22Rv1 (cell line): ENCODE measurements around the gene RARRES2.

ENCODE experiments used
- CTCF ChIP-seq: fragments of 450-650 bp; IDR thresholded peaks from 2 replicates; pipeline ENCODE4 v1.5.1; 2017; ENCODE audit warnings: mild to moderate bottlenecking
- ZFX ChIP-seq: fragments of 450-650 bp; IDR thresholded peaks from 2 replicates; pipeline ENCODE4 v1.6.1; 2017; ENCODE audit warnings: antibody characterized with exemption, borderline replicate concordance

- no peak for TF ChIP-seq CTCF
- TF ChIP-seq ZFX: no peak
Measured at GRCh38 chr7:150357771-150358427, 16.5 kb upstream of the RARRES2 start.
